ENCODE data around the gene IL36G. TPM values are rescaled to one million over a fixed set of nuclear protein-coding genes. Genes with fewer than 3 reads are reported as not detected.
"Not testable (repeated sequence)": the region's sequence is repeated elsewhere in the genome, so short reads cannot be mapped to it uniquely, and the experiment has no call there.

The IL36G gene
- 8.0 to 62.8 TPM (median 20.2 TPM) in 3 replicates for polyA plus RNA-seq
- 14.2 TPM for polyA plus RNA-seq (2011; ENCODE audit: low read depth)
- 8.3 and 21.5 TPM in 2 replicates for polyA plus RNA-seq (2011; cell fraction: cytosol; rRNA removed)
- polyA plus RNA-seq (2011; cell fraction: nucleus; rRNA removed) = 44.1 and 55.0 TPM in 2 replicates
- polyA plus RNA-seq (2012; ENCODE audit: low replicate concordance) = 7.0 and 30.8 TPM in 2 replicates
- polyA minus RNA-seq = 0.56 to 27.8 TPM (median 5.7 TPM) in 3 replicates
- polyA minus RNA-seq (2011; cell fraction: cytosol; rRNA and poly(A)+ RNA removed) = 9.8 TPM
- 13.3 and 16.3 TPM in 2 replicates for polyA minus RNA-seq (2011; cell fraction: nucleus; rRNA and poly(A)+ RNA removed)

DNA sequence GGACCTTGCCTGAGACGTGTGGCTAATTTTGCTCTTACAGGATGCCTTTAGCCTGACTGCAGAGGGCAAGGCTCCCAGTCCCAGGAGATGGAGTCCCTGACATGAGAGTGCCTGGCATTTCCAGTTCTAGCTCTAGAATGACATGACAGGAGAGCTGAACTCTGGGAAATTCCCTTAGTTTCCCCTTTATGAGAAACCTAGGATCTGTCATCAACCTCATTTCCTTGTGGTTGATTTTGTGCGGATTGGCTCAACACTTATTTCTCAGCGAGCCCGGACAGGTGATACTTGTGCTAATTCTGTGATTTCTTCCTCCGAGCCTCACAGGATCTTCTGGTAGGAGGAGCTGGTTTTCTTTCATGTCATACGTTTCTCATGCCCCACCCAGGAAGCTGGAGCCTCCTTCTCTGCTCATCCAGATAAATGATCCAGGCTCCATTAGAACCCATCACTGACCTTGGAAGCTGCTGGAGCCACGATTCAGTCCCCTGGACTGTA lies at the start of gene IL36G:
TSS of gene IL36G (plus strand) at position 448 of the 498 bp plus-strand sequence. CDS start 633 bp downstream, outside the sequence.
- no peak for DNase-seq (ENCODE audit: low read depth, low spot score)
- H3K9me3 ChIP-seq (ENCODE audit: control insufficient read depth, low read depth, low read length) = no peaks in the 10 kb centered on the region
- dilution Hi-C loops (cut with MboI; ENCODE audit: extremely low pct_ligation_motif_present, low sequenced_read_pairs) = no loop called here
- H3K9me1 ChIP-seq (ENCODE audit: control insufficient read depth, extremely low read depth, insufficient read depth, low read length) = no peaks in the 10 kb centered on the region
- H3K4me3 ChIP-seq (ENCODE audit: control insufficient read depth in 2 of 3, extremely low read depth in 1 of 3, insufficient read depth in 2 of 3, low read depth in 1 of 3, low read length in 3 of 3) = peak within 1 kb of the TSS in 1 of 3 experiments; percentile 24
- TF ChIP-seq CTCF (optimal IDR thresholded peaks at IDR 0.05 in 1 of 3, IDR thresholded peaks at IDR 0.05 in 1 of 3, conservative IDR thresholded peaks at IDR 0.05 in 1 of 3; ENCODE audit: extremely low read depth in 1 of 3, insufficient read depth in 2 of 3, low read length in 3 of 3) (no peak), EZH2 (IDR thresholded peaks at IDR 0.05; ENCODE audit: low read length) (no peak)
- peaks cover 19% of the 10 kb centered on the region for H3K4me1 ChIP-seq (ENCODE audit: control insufficient read depth, extremely low read depth, insufficient read depth, low read length)
- H4K20me1 ChIP-seq (ENCODE audit: control insufficient read depth, extremely low read depth, insufficient read depth, low read length) = no peaks in the 10 kb centered on the region
- no peaks in the 10 kb centered on the region for H3K79me2 ChIP-seq (ENCODE audit: control insufficient read depth, insufficient read depth, low read length)
- H3K9ac ChIP-seq (ENCODE audit: control insufficient read depth, extremely low read depth, insufficient read depth, low read length) = no peak within 1 kb of the TSS
- peak within 1 kb of the TSS; percentile 52 for H2AFZ ChIP-seq (ENCODE audit: control insufficient read depth, low read length)
- H3K36me3 ChIP-seq (ENCODE audit: control insufficient read depth in 2 of 2, extremely low read depth in 1 of 2, insufficient read depth in 2 of 2, low read length in 2 of 2) = no peaks in the 10 kb centered on the region
- FAIRE-seq = peak; percentile 71
- H3K4me2 ChIP-seq (ENCODE audit: control insufficient read depth, extremely low read depth, insufficient read depth, low read depth, low read length) = peak within 1 kb of the TSS; percentile 36
- H3K27me3 ChIP-seq (ENCODE audit: control insufficient read depth, extremely low read depth, insufficient read depth, low read length) = no peaks in the 10 kb centered on the region
- H3K27ac ChIP-seq (ENCODE audit: control insufficient read depth, insufficient read depth, low read length) = no peak within 1 kb of the TSS

DNA sequence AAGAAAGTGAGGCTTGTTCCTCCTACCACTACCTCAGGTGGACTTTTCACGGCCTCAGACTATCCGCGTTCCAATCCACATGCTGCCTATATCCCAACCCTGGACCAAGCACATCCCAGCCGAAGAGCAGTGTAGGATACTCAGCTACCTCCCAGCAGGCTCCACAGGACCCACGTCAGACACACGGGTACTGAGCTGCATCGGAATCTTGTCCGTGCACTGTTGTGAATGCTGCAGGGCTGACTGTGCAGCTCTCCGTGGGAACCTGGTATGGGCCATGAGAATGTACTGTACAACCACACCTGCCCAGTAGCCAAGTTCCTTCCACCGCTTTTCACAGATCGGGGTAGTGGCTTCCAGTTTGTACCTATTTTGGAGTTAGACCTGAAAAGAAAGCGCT lies 44.5 kb upstream of the IL36G start:
- Histone ChIP-seq H3K27ac (ENCODE audit: control insufficient read depth, insufficient read depth, low read length) (no peak overlapping the region), H3K9ac (ENCODE audit: control insufficient read depth, extremely low read depth, insufficient read depth, low read length) (no peak overlapping the region), H3K9me3 (ENCODE audit: control insufficient read depth, low read depth, low read length) (no peaks in the 10 kb centered on the region), H3K27me3 (ENCODE audit: control insufficient read depth, extremely low read depth, insufficient read depth, low read length) (no peaks in the 10 kb centered on the region), H3K4me3 (ENCODE audit: control insufficient read depth in 2 of 3, extremely low read depth in 1 of 3, insufficient read depth in 2 of 3, low read depth in 1 of 3, low read length in 3 of 3) (no peak overlapping the region), H3K9me1 (ENCODE audit: control insufficient read depth, extremely low read depth, insufficient read depth, low read length) (no peaks in the 10 kb centered on the region), H3K79me2 (ENCODE audit: control insufficient read depth, insufficient read depth, low read length) (no peaks in the 10 kb centered on the region), H3K36me3 (ENCODE audit: control insufficient read depth in 2 of 2, extremely low read depth in 1 of 2, insufficient read depth in 2 of 2, low read length in 2 of 2) (no peaks in the 10 kb centered on the region), H3K4me1 (ENCODE audit: control insufficient read depth, extremely low read depth, insufficient read depth, low read length) (no peaks in the 10 kb centered on the region), H4K20me1 (ENCODE audit: control insufficient read depth, extremely low read depth, insufficient read depth, low read length) (no peaks in the 10 kb centered on the region), H3K4me2 (ENCODE audit: control insufficient read depth, extremely low read depth, insufficient read depth, low read depth, low read length) (no peak overlapping the region), H2AFZ (ENCODE audit: control insufficient read depth, low read length) (no peak overlapping the region)
- dilution Hi-C loops (cut with MboI; ENCODE audit: extremely low pct_ligation_motif_present, low sequenced_read_pairs) = no loop called here
- TF ChIP-seq EZH2 (IDR thresholded peaks at IDR 0.05; ENCODE audit: low read length) (no peak), CTCF (optimal IDR thresholded peaks at IDR 0.05 in 1 of 3, IDR thresholded peaks at IDR 0.05 in 1 of 3, conservative IDR thresholded peaks at IDR 0.05 in 1 of 3; ENCODE audit: extremely low read depth in 1 of 3, insufficient read depth in 2 of 3, low read length in 3 of 3) (no peak)
- DNase-seq (ENCODE audit: low read depth, low spot score) (no peak), FAIRE-seq (no peak)

DNA sequence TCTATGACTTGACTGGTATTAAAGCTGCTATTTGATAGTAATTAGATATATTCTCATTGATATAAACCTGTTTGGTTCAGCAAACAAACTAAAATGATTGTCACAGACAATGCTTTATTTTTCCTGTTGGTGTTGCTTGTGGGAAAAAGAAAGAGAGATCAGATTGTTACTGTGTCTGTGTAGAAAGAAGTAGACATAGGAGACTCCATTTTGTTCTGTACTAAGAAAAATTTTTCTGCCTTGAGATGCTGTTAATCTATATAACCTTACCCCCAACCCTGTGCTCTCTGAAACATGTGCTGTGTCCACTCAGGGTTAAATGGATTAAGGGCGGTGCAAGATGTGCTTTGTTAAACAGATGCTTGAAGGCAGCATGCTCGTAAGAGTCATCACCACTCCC lies 43.7 kb upstream of the IL36G start:
- not testable (repeated sequence) for FAIRE-seq

More for the DNA sequence above, 43.7 kb upstream of the IL36G start:
- H3K9ac ChIP-seq (ENCODE audit: control insufficient read depth, extremely low read depth, insufficient read depth, low read length); H3K4me1 ChIP-seq (ENCODE audit: control insufficient read depth, extremely low read depth, insufficient read depth, low read length); H4K20me1 ChIP-seq (ENCODE audit: control insufficient read depth, extremely low read depth, insufficient read depth, low read length); H3K9me1 ChIP-seq (ENCODE audit: control insufficient read depth, extremely low read depth, insufficient read depth, low read length); dilution Hi-C loops (cut with MboI; ENCODE audit: extremely low pct_ligation_motif_present, low sequenced_read_pairs); H3K79me2 ChIP-seq (ENCODE audit: control insufficient read depth, insufficient read depth, low read length); H3K36me3 ChIP-seq (ENCODE audit: control insufficient read depth in 2 of 2, extremely low read depth in 1 of 2, insufficient read depth in 2 of 2, low read length in 2 of 2); H3K27ac ChIP-seq (ENCODE audit: control insufficient read depth, insufficient read depth, low read length); H3K4me2 ChIP-seq (ENCODE audit: control insufficient read depth, extremely low read depth, insufficient read depth, low read depth, low read length); H2AFZ ChIP-seq (ENCODE audit: control insufficient read depth, low read length); DNase-seq (ENCODE audit: low read depth, low spot score); H3K4me3 ChIP-seq (ENCODE audit: control insufficient read depth in 2 of 3, extremely low read depth in 1 of 3, insufficient read depth in 2 of 3, low read depth in 1 of 3, low read length in 3 of 3); H3K9me3 ChIP-seq (ENCODE audit: control insufficient read depth, low read depth, low read length); H3K27me3 ChIP-seq (ENCODE audit: control insufficient read depth, extremely low read depth, insufficient read depth, low read length): not testable (repeated sequence)
